ENCODE data around the gene WDR49. TPM values are rescaled to one million over a fixed set of nuclear protein-coding genes. Genes with fewer than 3 reads are reported as not detected.

The WDR49 gene
- total RNA-seq, 1 experiment from 2014 or later = 0.34 TPM

Other genes with a start within 250 kb of the WDR49 start
- gene SERPINI2, start 179.9 kb downstream of the WDR49 start, total RNA-seq (2021; ENCODE audit: unreplicated experiment) = 0.27 TPM
- 59.0 TPM for gene PDCD10, start 81.0 kb upstream of the WDR49 start, total RNA-seq (2021; ENCODE audit: unreplicated experiment)
- 6.5 TPM for gene SERPINI1, start 81.8 kb upstream of the WDR49 start, total RNA-seq (2021; ENCODE audit: unreplicated experiment)